HT-29 (cell line): Measurements from ENCODE around the gene COASY. TPM values are rescaled to one million over a fixed set of nuclear protein-coding genes. Genes with fewer than 3 reads are reported as not detected.

Source experiments
- DNase-seq: peaks from one replicate; pipeline ENCODE4 v3.0.0-alpha.2; 2015; ENCODE audit warnings: low spot score
- total RNA-seq: library from RNA; depleted of rRNA; stranded (reverse); fragments of >200 nt; shearing (Covaris generic); gene quantifications from 2 replicates; pipeline ENCODE4 v1.2.3, GENCODE V29; 2014

COASY gene
- total RNA-seq, 1 experiment from 2014 or later: 103 TPM

- DNase-seq: no peak
Measured at GRCh38 chr17:42571435-42572225, 9.7 kb downstream of the COASY start.

GRCh38 chr17:42573095-42573494 lies 11.1 kb downstream of the COASY start:
- DNase-seq: no peak

GRCh38 chr17:42574463-42574862 lies 12.5 kb downstream of the COASY start:
- DNase-seq: no peak

- DNase-seq: no peak
Measured at GRCh38 chr17:42577140-42577531, 15.2 kb downstream of the COASY start.

- peak; percentile 94 for DNase-seq
Measured at GRCh38 chr17:42577532-42578281, 15.8 kb downstream of the COASY start, which contains the start of gene PSMC3IP. TSS of gene PSMC3IP (minus strand) at chr17:42577729. CDS start at chr17:42577686, 43 bp downstream.

- DNase-seq: peak; percentile 86
Measured at GRCh38 chr17:42578282-42578869, 16.4 kb downstream of the COASY start.

GRCh38 chr17:42579794-42580551 lies 18.0 kb downstream of the COASY start:
- DNase-seq: no peak

- DNase-seq: no peak
Measured at GRCh38 chr17:42581744-42582270, 19.9 kb downstream of the COASY start.

- no peak for DNase-seq
Measured at GRCh38 chr17:42584880-42585279, 22.9 kb downstream of the COASY start.

- DNase-seq: no peak
Measured at GRCh38 chr17:42585353-42585752, 23.4 kb downstream of the COASY start.

GRCh38 chr17:42586514-42587230 lies 24.7 kb downstream of the COASY start:
- no peak for DNase-seq

GRCh38 chr17:42590886-42591285 lies 28.9 kb downstream of the COASY start:
- no peak for DNase-seq

- no peak for DNase-seq
Measured at GRCh38 chr17:42591411-42591810, 29.5 kb downstream of the COASY start.

GRCh38 chr17:42596386-42596785 lies 34.4 kb downstream of the COASY start:
- DNase-seq: no peak

- DNase-seq: no peak
Measured at GRCh38 chr17:42598905-42599304, 37.0 kb downstream of the COASY start.

GRCh38 chr17:42603318-42603717 lies 41.4 kb downstream of the COASY start:
- DNase-seq: no peak

GRCh38 chr17:42607769-42608168 lies 45.8 kb downstream of the COASY start:
- DNase-seq: no peak

GRCh38 chr17:42608305-42609181 lies 46.6 kb downstream of the COASY start:
- no peak for DNase-seq

GRCh38 chr17:42609182-42609813 lies 47.4 kb downstream of the COASY start, which contains the start of the genes RETREG3 and TUBG1:
TSS of gene RETREG3 (minus strand) at chr17:42609374. CDS start at chr17:42609324, 50 bp downstream.
TSS of gene TUBG1 (plus strand) at chr17:42609683. CDS start at chr17:42609738, 55 bp downstream.
- peak; percentile 98 for DNase-seq
